Dermis blood vessel endothelial cell (primary cell): ENCODE results near the gene UNC119B. TPM values are rescaled to one million over a fixed set of nuclear protein-coding genes. Genes with fewer than 3 reads are reported as not detected.

Experiments
- DNase-seq: peaks from one replicate; pipeline ENCODE4 v3.0.0; 2010
- total RNA-seq: library from RNA; depleted of rRNA; stranded (reverse); fragments of >200 nt; gene quantifications from 2 replicates; pipeline ENCODE4 v1.2.3, GENCODE V29; 2014

Gene UNC119B
- total RNA-seq, 1 donor from 2014 or later: 22.1 TPM

GRCh38 chr12:120741476-120742421 is 31.5 kb downstream of the UNC119B start:
- DNase-seq: no peak

GRCh38 chr12:120744922-120745493 is 34.8 kb downstream of the UNC119B start:
- DNase-seq: no peak

- DNase-seq: no peak
These were observed 38.0 kb downstream of the UNC119B start for GRCh38 chr12:120748242-120748641.

GRCh38 chr12:120749256-120749655 is 39.0 kb downstream of the UNC119B start:
- no peak for DNase-seq

- no peak for DNase-seq
These were observed 40.5 kb downstream of the UNC119B start for GRCh38 chr12:120750806-120751205.

- DNase-seq: no peak
These were observed 41.1 kb downstream of the UNC119B start for GRCh38 chr12:120751389-120751788.

GRCh38 chr12:120754792-120755191 is 44.5 kb downstream of the UNC119B start:
- no peak for DNase-seq

GRCh38 chr12:120755269-120755668 is 45.0 kb downstream of the UNC119B start:
- no peak for DNase-seq

GRCh38 chr12:120757226-120757742 is 47.0 kb downstream of the UNC119B start:
- DNase-seq: no peak

GRCh38 chr12:120757949-120758348 is 47.7 kb downstream of the UNC119B start:
- no peak for DNase-seq

GRCh38 chr12:120758798-120759590 is 48.7 kb downstream of the UNC119B start:
- no peak for DNase-seq

GRCh38 chr12:120759591-120760348 is 49.5 kb downstream of the UNC119B start:
- DNase-seq: no peak

GRCh38 chr12:120760349-120761254 is 50.3 kb downstream of the UNC119B start:
- DNase-seq: no peak

- DNase-seq: no peak
These were observed 51.3 kb downstream of the UNC119B start for GRCh38 chr12:120761519-120761934.

- DNase-seq: no peak
These were observed 51.8 kb downstream of the UNC119B start for GRCh38 chr12:120762086-120762485.

GRCh38 chr12:120763250-120763649 is 53.0 kb downstream of the UNC119B start:
- no peak for DNase-seq

GRCh38 chr12:120764816-120765215 is 54.6 kb downstream of the UNC119B start:
- DNase-seq: no peak

- DNase-seq: no peak
These were observed 56.3 kb downstream of the UNC119B start for GRCh38 chr12:120766566-120766965.

- no peak for DNase-seq
These were observed 57.1 kb downstream of the UNC119B start for GRCh38 chr12:120767071-120768024.

GRCh38 chr12:120771097-120771496 is 60.8 kb downstream of the UNC119B start:
- DNase-seq: no peak
